HG02852 (cell line): ENCODE results near the gene SAMD14.

ENCODE experiments used
- ATAC-seq: cut with Tn5 transposase; IDR thresholded peaks from one replicate; pipeline ENCODE4 v1.9.1; 2021; ENCODE audit warnings: mild to moderate bottlenecking, moderate library complexity; ENCODE audit not compliant: unreplicated experiment

The SAMD14 gene

DNA sequence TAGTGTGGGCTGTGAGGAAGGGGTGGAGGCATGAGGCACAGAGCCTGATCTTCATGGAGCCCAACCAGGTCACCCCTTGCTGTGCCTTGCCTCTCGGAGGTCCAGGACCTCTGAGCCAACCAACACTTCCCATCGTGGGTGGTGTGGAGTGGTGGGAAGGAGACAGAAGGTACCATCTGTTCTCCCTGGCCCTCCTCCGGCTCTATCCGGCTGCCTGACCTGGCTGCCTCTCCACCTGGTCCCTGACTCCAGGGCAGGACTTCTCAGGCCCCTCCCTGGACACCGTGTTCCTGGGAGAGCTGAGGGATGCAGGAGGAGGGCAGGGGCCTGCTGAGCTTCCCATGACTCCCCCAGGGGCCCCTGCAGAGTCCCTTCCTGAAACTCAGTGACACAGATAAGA is 31.0 kb downstream of the SAMD14 start:
- no peak for ATAC-seq

DNA sequence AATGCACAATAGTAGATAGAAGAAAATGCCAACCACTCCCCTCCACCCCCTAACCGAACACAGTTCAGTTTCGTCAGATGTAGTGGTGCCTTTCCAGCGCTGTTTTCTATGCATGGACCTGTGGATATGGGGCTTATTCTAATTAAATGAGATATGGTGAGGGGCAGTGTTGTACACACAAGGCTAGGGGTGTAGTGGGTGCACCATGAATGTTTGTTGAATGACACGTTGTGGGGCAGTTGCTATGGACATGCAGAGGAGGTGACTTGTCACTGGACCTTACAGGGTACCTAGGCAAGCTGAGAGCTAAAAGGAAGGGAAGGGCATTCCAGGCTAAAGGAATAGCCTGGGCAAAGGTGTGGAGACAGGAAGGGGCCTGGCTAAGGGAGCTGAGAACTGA is 31.4 kb downstream of the SAMD14 start:
- no peak for ATAC-seq

DNA sequence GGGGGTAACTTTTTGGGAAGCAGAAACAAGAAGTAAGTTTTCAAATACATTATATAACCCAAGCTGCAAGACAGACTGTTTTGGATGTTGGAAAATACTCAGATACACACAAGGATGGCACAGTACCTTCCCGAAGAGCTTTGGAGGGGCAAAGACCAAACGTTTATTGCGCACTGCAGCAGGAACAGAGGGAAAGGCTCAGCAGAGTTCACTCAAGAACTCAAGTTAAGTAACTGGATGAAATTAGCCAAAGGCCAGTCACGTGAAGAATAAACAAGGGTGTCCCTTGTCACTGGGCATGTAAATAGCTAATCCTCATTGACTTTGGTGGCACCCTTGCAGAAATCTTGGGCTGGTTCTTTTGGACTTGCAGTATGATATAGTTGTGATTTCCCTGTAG is 32.0 kb downstream of the SAMD14 start:
- ATAC-seq: no peak

DNA sequence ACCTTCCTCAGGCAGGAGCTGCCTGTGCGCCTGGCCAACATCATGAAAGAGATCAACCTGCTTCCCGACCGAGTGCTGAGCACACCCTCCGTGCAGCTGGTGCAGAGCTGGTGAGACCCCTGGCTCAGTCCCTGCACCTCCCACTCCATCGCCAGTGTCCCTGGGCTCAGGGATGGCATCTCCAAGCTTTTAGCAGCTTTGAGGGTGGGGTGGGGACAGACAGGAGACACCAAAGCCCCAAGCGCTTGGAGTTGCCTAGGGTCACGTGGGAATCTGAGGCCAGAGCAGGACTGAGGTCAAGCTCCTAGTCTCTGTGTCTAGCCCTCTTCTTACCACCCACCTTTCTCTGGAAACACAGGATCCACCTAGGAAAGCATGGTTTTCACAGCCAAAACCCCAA is 32.5 kb downstream of the SAMD14 start:
- ATAC-seq: no peak

DNA sequence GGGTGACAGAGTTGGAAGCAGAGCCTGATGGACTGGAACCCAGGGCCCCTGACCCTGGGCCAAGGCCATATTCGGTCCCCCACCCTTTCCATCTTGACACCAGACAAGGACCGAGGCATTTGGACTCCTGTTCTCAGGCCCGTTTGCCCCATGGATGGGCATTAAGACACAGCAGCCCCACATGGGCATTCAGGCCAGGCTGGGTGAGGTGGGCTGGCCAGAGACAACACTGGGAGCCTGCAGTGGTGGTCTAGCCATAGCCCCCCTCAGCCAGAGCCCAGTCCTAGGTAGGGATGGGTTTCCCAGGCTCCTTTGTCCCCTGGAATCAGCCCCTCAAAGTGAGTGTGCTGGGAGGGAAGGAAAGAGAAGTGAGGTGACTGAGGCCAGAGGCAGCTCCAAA is 33.2 kb downstream of the SAMD14 start:
- no peak for ATAC-seq

DNA sequence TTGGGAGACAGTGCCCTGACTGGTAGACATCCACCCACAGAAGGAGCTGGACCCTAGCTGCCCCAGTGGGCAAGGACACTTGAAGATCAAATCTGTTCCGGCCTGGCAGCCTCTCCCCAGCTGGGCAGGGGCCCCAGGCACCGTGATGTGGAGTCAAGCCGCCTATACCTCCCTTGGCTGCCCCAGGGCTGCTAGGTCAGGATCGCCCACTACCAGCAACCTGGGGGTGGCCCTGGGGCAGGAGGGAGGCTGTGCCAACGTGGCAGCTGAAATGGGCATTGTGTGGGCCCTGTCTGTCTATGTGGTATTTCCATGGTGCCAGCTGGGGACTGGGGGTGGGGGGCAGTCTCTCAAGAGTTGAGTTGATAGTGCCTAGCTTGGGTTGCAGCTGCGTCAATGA is 33.9 kb downstream of the SAMD14 start:
- no peak for ATAC-seq

DNA sequence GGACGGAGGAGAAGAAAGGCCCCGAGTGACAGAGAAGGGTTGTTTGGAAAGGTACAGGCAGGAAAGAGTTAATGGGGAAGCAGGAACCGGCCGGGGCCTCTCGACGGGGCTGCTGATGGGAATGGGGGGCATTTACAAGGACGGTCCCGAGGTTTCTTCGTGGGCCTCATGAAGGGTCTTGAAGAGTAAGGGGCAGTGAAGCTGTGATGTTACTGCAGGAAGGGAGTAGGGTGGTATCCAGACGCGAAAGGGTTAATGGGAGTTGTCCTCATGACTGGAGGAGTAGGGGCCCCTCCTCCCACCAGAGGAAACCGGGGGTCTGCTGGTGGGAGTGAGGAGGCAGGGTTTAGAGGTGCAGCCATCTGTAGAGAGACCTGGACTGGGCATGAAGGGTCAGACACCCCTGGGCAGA is 34.3 kb downstream of the SAMD14 start:
- peak; percentile 1 for ATAC-seq

DNA sequence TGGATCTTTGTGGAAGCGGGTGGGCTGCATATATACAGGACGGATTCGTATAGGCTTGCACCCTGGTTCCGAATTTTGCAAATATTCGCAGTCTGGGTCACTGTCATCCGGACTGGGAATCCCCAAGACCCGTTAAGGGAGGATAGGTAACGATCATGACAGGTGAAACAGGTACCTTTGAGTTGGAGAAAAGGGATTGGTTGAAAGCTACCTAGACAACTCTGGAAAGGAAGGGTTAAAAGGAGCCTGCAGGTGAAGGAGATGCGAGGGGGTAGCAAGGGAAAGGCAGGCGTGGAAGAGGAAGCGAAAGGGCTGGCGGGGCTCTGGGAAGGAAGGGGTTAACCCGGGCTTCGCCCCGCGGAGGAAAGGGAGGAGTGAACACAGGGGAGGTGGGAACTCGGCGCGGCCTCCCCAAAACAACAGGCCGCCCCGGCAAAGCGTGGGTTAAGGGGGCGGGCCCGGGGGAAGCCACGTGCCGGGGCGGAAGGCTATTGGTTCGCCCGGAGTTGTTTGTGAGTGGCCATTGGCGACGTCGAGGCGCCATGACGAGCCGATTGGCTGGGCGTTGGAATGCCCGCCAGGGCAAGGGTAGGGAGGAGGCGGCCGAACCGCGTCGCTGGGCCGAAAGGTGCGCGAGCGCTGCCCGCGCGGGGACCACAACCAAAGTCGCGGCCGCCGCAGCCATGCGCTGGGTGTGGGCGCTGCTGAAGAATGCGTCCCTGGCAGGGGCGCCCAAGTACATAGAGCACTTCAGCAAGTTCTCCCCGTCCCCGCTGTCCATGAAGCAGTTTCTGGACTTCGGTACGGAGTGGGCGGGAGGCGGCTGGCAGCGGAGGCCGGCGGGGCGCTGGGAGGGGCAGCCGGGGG is 35.0 kb downstream of the SAMD14 start, which contains the start of gene PDK2:
TSS of gene PDK2 (plus strand) at position 599 of the 867 bp plus-strand sequence. CDS start at position 684, 85 bp downstream.
- ATAC-seq: peak; percentile 90

DNA sequence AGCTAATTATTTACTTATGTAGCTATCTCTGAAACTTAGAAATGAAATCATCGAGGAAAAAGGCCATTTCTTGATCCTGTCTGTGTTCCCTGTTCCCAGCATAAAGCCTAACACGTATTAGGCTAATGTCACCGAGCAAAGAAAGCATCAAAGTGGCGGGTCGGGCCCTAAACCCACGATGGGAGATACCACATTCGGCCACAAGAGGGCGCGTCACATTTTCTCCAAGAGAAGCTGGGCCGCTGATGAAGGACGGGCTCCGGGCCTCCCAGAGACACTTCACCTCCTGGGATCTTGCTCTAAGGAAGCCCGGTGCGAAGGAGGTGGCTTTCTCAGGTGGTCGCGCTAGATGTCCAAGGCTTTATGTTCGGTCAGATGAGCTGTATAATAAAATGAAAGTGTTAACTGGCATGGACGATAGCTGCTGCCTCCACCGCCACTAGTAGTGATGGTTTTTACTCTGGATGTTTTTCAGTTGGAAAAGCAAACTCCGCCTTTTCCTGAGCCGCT is 35.7 kb downstream of the SAMD14 start:
- peak; percentile 30 for ATAC-seq

DNA sequence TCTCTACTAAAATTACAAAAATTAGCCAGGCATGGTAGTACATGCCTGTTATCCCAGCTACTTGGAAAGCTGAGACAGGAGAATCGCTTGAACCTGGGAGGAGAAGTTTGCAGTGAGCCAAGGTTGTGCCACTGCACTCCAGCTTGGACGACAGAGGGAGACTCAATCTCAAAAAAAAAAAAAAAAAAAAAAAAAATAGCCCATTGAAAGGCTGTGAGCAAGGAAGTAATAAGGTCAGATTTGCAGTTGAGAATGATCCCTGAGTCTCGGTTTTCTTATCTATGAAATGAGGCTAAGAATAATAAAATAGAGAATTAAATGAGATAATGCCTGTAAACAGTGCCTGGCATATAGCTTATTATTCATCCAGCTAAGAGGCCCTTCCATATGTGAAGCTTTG is 36.2 kb downstream of the SAMD14 start:
- no peak for ATAC-seq

DNA sequence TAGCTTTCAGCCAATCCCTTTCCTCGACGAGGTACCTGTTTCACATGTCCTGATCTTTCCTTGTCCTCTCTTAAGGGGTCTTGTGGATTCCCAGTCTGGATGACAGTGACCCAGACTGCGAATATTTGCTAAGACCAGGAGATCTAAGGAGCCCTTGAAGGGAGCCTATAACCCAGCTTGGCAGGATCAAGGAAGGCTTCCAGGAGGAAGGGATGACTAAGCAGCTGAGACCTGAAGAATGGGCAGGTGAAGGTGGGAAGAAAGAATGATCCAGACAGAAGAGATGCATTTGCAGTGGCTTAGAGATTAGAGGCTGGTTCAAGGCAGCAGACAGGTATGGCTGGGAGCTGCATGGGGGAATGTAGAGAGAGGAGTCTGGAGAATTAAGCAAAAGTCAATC is 36.7 kb downstream of the SAMD14 start:
- ATAC-seq: no peak

DNA sequence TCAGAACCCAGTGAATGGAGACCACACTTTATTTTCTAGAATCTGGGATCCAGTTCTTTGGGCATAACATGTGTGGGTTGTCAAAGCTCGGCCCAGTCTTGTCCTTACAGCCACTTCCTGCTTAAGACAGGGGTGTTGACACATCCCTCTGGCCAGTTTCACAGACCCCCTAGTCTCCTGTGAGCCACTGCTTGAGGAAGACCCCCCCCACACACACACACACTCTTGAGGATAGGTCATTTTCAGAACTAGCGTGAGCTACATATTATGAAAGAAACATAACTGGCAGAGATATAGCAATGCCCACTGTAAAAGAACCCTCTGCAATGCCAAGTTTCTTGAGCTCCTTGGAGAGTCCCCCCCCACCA is 38.1 kb downstream of the SAMD14 start:
- no peak for ATAC-seq

DNA sequence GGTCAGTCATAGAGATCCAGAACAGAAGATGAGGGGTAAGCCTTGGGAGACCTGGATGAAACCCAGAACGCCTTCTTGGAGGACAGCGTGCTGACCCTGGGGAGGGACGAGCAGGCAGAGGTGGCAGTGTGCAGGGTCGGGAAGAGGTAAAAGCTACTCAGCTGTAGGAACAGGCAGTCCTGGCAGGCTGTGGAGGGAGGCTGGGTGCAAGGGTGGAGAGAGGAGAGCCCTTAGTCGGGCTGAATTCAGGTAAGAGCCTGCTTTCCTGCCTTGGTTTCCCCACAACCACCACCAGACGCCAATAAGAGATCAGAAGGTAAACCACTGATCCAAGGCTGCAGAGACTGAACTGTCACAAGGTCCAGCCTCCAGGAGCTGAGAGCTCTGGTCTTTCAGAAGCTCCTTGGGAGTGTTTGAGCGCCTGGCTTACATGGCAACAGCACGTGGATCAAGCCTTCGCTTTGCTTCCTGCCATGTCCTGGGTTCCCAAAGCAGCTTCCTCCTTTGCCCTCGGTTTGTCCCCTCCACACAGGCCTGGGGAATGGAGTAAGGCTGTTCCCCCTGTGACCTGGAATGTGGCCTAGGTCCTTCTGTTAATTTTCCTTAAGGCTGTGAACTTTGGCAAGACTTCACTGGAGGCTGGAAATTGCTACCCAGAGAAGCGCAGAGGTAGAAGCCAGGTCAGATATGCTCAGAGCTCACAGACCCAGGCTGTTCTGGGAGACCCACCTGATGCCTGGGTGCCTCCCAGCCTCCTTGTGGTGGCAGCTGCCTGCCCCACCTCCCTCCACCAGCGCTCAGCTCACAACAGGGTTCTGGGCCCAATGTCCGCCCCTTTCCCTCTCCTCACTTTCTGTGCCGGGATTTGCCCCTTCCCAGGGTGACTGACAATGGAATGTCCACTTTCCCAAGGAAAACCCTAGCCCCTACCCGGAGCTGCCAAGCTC is 38.7 kb downstream of the SAMD14 start:
- ATAC-seq: no peak

DNA sequence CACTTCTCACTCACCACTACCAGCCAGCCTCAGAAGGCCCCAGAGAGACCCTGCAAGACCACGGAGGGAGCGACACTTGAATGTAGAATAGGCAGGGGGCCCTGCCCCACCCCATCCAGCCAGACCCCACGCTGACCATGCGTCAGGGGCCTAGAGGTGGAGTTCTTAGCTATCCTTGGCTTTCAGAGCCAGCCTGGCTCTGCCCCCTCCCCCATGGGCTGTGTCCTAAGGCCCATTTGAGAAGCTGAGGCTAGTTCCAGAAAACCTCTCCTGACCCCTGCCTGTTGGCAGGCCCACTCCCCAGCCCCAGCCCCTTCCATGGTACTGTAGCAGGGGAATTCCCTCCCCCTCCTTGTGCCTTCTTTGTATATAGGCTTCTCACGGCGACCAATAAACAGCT is 39.9 kb downstream of the SAMD14 start:
- ATAC-seq: no peak

DNA sequence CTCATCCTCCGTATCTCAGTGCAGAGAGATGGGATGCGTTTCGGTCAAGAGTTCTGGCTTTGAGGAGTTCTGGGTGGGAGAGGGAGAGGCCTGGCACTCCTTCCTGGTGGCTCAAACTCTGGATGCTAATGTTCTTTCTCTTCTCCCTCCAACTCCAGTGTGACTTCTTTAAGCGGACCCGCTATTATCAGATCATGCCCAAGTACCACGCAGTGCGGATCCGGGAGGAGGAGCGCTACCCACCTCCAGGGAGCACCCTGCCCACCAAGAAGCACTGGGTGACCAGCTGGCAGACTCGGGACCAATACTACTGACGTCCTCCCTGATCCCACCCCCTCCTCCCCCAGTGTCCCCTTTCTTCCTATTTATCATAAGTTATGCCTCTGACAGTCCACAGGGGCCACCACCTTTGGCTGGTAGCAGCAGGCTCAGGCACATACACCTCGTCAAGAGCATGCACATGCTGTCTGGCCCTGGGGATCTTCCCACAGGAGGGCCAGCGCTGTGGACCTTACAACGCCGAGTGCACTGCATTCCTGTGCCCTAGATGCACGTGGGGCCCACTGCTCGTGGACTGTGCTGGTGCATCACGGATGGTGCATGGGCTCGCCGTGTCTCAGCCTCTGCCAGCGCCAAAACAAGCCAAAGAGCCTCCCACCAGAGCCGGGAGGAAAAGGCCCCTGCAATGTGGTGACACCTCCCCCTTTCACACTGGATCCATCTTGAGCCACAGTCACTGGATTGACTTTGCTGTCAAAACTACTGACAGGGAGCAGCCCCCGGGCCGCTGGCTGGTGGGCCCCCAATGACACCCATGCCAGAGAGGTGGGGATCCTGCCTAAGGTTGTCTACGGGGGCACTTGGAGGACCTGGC is 40.8 kb downstream of the SAMD14 start:
- ATAC-seq: no peak

DNA sequence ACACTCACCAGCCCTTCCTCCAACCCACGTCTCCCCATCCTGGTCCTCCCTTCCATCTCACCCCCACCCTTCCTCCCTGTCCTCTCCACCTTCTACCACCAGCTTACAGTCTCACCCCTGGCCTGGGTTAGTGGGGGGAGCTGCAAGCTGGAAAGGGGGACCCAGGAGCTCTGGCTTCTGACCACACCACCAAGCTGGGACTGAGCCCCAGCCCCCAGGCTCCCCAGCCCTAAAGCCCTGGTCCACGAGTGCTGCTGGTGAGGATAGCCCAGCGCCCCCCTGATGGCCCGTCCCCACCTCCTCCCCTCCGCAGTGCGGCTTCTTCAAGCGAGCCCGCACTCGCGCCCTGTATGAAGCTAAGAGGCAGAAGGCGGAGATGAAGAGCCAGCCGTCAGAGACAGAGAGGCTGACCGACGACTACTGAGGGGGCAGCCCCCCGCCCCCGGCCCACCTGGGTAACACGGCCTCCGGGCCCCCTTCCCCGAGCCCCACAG is 42.0 kb downstream of the SAMD14 start:
- no peak for ATAC-seq

DNA sequence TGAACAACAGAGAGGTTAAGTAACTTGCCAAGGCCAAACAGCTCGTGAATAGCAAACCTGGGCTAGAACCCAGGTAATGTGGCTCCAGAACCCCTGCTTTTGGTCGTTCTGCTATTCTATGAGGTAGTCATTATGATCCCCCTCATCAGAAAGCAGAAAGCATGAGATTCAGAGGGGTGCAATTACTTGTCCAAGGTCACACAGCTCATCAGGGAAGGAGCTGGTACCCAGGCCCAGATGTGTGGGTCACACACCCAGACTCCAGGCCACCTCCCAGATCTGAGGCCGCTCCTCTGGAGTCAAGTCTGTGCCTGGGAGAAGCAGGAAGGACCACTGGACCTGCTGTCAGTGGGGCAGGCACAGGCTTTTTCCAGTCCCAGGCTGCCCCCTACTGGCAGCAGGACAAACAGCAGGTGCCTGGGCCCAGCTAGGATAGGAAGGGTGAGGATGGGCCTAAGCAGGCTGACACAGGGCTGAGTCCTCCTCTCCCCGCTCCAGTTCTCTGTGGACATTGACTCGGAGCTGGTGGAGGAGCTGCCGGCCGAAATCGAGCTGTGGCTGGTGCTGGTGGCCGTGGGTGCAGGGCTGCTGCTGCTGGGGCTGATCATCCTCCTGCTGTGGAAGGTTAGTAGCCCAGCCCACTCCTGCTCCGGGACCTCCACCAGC is 42.6 kb downstream of the SAMD14 start:
- ATAC-seq: peak; percentile 69

DNA sequence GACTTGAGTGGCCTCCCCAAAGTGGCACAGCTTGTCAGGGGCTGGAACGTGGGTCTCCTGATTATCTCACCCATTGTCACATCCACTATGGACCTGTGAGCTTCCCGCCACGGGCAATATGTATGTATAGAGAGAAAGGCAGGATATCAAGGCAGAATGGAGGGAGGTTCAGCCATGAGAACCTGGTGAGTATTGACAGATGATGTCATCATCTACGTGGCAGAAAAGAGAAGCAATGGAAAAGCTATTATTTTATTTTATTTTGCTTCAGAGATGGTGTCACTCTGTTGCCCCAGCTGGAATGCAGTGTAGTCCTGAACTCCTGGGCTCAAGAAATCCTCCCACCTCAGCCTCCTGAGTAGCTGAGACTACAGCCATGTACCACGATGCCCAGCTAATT is 48.2 kb downstream of the SAMD14 start:
- no peak for ATAC-seq

DNA sequence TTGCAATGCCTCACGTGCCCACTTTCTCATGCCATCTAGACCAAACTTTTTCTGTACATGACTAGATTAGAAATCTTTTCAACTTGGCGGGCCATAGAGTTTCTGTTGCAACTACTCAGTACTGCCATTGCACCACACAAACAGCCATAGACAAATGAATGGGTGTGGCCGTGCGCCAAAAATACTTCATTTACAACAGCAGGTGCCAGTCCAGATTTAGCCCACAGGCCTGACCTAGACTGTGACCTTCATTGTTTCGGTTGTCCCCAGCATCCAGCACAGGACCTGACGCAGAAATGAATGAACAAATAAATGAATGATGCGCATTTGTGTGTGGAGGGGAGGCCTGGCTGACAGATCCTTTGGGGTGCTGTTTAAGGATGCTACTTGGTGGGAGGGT is 49.1 kb downstream of the SAMD14 start:
- ATAC-seq: no peak

DNA sequence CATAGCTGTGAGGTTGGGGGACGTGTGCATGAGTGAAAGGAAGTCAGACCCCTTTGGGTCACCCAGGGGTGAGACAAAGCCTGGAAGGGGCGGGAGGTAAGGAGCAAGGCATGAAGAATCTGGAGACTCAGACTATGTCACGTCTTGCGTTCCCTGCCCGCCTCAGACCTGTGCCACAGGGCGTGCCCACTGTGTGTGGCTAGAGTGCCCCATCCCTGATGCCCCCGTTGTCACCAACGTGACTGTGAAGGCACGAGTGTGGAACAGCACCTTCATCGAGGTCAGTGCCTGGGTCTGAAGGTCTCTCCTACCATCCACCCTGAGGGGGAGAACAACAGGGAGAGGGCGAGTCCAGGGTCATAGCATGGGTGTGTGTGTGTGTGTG is 49.9 kb downstream of the SAMD14 start:
- no peak for ATAC-seq
